Umbilical cord (tissue), 2 donors: ENCODE measurements around the gene ECPAS. TPM values are rescaled to one million over a fixed set of nuclear protein-coding genes. Genes with fewer than 3 reads are reported as not detected.
"Not testable (repeated sequence)": the region's sequence is repeated elsewhere in the genome, so short reads cannot be mapped to it uniquely, and the experiment has no call there.

Source experiments
- DNase-seq: peaks from one replicate; pipeline ENCODE4 v3.0.0-alpha.2; 2015; ENCODE audit warnings: low spot score
- total RNA-seq: library from RNA; depleted of rRNA; stranded (reverse); fragments of >200 nt; gene quantifications from one replicate; pipeline ENCODE4 v1.2.3, GENCODE V29; 2014; ENCODE audit warnings: low replicate concordance; ENCODE audit not compliant: insufficient read depth

Gene ECPAS
- total RNA-seq, 1 donor from 2014 or later = 56.3 TPM

DNA sequence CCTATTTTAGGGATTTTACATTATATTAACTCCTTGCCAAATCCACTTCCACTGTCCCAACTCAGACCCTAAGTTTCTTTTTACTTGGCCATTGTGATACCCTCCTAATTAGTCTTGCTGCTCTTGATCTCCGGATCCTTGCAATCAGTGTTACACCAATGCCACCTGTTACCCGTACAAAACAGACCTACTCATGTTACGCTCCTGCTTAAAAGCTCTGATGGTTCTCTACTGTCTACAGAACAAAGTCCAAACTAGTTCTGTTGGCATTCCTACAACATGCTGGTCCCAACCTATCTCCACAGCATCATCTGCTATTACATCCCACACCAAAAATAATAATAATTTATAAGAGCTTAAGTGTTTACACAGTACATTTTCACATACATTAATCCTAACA, 9.8 kb downstream of the ECPAS start:
- DNase-seq = no peak

DNA sequence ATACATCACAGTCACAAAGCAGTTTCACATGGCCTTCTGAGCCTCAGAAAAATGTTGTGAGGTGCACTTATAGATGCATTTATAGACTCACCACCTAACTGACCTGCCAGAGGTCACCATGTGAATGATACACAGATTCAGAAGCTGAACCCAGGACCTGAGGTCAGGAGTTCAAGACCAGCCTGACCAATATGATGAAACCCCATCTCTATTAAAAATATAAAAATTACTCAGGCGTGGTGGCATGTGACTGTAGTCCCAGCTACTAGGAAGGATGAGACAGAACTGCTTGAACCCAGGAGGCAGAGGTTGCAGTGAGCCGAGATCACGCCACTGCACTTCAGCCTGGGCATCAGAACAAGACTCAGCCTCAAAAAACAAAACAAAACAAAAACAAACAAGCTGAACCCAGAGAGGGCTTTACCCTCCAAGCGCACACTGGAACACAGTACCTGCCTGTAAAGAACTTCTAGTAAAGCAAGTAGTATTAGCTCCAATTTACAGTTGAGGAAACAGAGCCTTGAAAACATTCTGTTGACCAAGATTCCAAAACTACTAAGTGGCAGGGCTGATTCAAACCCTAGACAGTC, 16.3 kb downstream of the ECPAS start:
- no peak for DNase-seq

DNA sequence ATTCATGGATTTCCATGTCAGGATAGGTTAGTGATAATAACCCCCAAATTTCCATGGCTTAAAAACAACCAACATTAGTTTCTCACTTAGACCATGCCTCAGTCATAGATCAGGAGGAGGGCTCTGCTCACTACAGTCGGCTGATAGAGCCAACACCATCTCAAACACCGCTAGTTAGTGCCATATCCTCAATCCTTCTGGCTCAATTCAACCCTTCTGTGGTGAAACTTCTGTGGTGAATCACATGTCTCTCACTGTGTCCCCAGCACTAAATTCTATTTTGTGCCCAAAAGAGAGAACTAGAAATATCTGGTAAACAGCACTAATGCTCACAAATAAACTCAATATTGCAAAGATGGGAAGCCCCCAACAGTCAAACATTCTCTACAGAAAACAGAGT, 21.1 kb downstream of the ECPAS start:
- no peak for DNase-seq

DNA sequence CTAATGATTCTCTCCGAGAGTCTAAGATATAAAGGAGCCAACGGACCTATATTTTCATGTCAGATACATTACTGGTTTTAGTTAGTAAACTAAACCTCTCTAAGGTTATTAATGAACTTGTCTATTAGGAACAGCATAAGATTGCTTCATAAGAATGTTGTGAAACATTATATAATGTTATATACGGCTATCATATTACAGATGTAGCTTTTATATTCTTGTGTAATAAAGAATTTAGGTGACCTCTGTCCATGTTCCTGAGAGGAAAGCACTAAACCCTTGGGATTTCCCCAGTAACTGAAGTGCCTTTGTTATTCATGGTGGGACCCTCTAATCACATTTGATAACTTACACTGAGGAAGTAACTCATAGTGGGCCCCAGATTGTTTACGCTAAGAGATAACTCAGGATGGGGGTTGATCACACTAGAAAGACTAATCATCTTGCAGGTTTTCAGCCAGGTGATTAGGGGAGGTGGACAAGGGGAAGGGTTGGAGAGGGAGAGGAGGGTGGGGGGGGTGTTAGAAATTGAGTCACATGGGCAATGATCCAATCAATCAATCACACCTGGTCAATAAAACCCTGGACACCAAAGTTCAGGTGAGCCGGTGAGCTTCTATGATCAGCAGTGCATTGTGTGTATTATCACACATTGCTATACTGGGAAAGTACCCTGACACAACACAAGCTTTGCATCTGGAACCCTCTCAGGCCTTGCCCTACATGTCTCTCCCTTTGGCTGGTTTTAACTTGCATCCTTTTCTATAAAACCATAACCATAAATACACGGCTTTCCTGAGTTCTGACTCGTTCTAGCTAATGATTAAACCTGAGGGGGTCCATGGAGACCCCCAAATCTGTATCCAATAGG, 25.8 kb downstream of the ECPAS start:
- DNase-seq = no peak

DNA sequence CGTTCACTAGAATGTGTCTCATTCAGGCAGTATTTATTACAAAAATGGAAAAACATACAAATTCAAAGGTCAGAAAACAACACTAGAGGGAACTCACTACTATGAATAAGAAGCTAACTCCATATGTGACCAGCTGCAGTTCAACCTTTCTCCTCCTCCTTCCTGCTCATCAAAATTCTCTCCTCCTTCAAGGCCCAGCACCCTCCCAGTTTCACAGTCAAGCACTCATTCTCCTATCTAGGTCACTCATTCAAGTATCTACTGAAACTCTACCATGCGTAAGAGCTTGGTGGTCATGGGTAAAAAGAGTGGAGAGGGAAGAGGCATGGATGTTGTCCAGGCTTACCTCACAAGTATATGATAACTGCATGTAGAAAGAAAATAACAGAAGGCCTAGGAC, 27.7 kb downstream of the ECPAS start:
- DNase-seq = no peak

DNA sequence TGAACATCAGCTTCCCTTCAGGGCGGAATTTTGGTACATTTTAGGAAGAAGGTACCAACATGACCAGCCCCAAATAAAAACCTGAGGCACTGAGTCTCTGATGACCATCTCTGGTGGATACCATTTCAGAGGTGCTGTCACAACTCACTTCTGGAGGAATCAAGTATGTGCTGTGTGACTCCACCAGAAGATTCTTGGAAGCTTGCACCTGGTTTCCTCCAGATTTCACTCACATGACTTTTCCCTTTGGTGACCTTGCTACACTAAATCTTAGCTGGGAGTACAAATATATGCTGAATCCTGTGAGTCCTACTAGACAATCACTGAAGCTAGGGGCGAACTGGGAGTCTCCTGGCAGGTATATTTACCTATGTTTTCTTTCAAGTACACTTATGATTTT, 28.5 kb downstream of the ECPAS start:
- no peak for DNase-seq

DNA sequence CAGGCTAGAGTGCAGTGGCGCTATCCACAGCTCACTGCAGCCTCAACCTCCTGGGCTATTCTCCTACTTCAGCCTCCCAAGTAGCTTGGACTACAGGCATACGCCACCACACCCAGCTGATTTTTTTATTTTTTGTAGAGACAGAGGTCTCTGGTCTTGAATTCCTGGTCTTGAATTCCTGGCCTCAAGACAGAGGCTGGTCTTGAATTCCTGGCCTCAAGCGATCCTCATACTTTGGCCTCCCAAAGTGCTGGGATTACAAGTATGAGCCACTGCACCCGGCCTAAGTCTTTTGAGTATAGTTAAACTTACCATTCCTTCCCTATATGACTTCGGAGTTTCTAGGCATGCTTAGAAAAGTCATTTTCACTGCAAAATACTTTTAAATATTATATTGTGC, 29.4 kb downstream of the ECPAS start:
- DNase-seq = no peak

DNA sequence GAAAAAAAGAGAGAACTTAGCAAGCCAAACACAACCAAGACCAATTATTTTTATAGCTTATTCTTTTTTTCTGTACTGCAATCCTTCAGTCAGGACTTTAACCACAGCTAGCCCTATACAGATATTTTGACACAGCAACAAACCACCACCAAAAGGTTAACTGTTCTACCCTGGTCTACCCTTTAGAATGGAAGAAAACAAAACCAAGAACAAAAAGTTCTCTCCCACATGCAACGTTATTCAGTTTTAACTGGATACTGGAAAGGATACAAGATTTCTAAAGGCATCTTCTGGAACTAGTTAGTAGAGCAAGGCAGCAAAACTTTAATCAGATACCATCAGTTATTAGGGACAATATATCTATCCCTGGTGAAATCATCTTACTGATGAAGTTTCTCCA, 32.6 kb downstream of the ECPAS start:
- no peak for DNase-seq

DNA sequence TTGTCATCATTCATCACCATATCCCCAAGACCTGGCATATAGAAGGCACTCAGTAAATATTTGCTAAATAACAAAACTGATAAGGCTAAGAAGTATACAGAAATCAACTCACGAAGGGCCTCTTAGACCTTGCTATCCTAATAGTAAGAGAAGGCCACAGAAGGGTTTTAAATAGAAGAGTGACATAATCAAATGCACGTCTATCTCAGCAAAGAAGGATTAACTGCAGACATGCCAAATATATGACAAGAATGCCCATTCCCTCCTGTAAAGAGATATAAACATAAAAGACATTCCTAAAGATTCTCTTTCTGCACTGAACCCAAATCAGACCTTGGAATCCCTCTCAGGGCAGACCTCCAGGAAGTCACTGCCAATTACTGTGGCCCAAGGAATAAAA, 34.1 kb downstream of the ECPAS start:
- DNase-seq = no peak

DNA sequence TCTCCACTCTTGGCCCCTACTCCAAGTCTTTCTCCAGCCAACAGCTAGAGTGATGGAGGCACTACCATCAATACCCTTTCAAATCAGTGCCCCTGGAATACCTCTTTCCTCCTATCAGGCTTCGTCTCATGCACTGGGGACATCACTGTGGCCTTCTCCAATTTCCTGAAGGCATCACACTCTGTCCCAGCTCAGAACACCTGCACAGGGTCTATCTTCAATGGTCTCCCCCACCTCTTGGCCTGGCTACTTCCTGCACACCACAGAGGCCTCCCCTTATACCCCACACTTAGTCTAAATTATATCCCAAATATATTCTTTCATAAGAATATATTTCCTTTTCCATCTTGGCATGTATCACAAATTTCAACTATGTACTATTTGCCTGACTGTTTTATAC, 34.5 kb downstream of the ECPAS start:
- no peak for DNase-seq

DNA sequence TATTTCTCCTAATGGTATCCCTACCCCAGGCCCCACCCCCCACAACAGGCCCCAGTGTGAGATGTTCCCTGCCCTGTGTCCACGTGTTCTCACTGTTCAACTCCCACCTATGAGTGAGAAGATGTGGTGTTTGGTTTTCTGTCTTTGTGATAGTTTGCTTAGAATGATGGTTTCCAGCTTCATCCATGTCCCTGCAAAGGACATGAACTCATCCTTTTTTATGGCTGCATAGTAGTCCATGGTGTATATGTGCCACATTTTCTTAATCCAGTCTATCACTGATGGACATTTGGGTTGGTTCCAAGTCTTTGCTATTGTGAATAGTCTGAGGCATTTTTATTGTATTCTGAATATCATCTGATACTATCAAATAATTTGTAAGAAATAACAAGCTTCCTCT, 38.4 kb downstream of the ECPAS start:
- DNase-seq = not testable (repeated sequence)

DNA sequence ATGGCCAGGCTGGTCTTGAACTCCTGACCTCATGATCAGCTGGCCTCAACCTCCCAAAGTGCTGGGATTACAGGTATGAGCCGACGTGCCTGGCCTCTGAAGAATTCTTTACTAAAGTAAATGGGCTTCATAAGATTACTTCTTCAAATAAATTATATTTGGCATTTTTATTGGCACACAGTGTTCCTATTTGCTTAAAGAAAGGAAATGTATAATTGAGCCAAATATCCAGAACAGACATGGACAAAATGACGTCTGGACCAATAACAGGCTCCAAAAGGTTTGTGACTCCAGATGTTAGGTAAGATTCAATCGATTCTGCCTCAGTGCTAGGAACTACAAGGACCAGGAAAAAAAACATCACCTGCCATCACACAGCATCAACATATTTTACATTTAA, 40.7 kb downstream of the ECPAS start:
- no peak for DNase-seq

DNA sequence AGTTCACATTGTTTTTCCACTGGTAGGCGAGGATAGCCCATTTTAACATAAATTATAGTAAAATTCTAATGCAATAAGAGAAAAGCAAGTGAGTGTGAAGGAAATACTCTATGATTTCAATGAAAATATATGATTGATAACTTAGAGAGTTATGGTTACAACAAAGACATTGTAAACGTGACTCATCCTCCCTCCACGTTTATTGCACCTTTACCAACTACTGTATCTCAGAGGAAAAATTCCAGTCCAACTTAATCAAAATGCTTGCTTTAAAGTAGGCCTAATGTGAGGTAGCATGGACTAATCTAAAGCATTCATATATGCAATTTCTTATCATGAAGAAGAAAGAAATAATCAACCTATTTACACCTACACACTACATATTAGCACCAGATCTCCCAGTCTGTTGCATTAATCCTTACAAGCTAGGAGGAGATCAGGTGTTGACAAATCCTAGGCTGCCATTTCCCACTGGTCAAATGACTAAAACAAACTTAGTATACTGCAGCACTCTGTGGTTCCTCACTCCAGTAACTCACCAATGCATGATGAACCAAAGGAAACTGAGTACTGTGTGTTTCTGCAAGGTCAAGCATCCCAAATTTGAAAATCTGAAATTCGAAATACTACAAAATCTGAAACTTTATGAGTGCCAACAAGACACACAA, 41.7 kb downstream of the ECPAS start:
- DNase-seq = no peak

DNA sequence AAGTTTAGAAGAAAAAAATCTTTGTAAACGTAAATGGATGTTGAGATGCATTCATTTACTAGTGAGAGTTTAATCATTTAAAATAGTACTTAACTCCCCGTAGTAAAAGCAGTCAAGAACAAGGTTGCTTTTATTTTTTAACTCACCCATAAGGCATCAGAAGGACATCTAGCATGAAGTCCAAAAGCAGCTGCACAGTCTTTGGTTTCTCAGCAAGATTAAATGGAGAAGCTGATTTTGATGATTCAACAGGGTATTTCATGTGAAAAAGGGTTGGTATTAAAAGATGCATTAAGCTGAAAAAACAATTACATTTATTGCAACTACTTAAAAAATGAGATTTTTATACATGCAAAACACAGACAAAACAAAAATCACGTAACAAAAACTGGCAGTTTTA, 44.0 kb downstream of the ECPAS start:
- no peak for DNase-seq

DNA sequence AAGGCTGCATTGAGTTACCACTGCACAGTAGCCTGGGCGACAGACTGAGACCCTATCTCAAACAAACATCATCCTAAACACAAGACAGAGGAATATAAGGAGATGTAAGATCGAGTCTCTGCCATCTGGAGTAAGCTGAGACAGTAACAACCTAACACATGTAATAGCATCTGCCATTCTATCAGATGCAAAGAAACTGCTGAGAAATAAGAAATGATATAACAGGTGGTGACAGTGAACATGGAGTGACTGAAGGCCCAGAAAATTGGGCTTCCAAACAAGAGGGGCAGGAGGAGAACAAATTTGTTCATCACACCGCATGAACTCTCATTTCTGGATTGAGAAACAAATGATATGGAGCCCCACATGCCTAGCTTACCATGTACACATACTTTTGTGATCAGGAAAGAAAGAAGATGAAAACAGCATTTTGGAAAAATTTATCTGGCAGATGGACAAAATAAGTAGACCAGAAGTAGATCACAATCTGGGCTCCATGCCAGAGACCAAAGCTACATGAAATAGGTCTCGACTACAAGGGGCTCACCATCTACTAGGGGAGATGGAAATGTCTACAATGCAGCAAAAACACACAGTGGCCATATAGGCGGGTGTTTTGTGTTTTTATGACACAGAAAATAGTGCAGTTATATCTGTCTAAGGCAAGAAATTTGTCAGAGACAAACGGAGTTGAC, 45.5 kb downstream of the ECPAS start:
- DNase-seq = peak; percentile 25

DNA sequence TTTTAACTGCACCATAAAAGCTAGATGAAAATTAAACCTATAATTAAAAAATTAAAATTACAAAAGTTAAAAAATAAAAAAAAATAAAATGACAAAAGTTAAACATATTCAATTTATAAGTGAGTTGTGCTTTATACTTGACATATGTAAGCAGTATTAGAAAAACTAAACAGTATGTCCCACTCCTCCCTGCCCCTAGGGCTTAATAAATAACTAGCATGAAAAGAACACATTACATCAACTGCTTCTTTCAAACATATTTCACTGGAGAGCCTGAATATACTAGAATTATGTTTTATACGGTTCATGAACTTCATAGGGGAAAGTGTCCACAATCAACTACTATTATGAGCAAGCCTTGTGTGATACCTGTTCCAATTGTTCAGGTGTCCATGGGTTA, 47.6 kb downstream of the ECPAS start:
- DNase-seq = no peak

DNA sequence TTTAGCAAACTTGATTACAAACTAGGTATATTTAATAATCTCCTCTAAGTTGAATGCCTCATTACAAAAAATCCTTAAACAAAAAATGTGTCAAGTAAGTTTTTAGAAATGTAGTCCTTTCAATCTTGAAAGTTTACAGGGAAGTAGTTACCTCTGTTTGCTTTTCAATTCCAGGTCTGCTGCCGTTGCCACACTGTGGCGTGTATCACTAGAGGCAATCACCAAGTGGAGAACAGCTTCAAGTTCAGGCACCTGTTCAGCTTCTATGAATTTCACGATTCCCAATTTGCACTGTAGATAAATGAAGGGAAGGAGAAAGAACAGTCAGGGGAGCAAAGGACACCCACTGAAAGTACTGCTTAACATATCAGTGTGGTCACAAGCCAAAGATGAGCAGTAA, 51.1 kb downstream of the ECPAS start:
- no peak for DNase-seq

DNA sequence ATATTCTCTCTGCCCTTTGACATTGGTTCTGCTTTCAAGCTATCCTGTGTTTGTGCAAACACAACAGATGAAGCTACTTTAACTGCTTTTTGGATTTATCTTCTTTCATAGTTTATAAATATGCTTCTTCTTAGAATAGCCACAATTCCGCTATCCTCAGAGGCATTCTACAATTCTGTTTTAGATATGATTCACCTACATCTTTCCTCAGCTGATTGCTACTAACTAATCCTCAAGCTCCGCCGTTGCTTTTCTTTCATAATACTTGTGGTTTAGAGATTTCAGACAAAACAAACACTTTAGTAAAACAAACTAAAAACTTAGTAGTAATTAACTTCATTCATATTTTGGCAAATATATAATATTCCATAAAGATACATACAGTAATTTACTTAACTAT, 52.5 kb downstream of the ECPAS start:
- no peak for DNase-seq

DNA sequence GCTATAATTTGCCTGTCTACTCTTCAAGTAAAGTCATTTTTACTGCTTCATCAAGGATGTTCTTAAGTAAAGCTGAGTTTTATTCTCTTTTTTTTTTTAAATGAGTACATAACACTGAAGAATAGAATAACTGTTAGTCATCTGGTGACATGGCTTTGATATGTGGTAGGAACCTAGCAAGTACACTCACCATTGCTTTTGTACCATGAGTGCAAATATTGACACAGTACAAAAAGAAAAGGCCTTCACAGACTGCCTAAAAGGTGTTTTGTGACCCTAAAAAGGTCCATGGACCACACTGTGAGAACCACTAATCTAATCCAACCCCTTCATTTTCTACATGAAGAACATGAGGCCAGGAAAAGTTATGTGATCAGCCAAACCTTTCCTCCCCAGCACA, 55.0 kb downstream of the ECPAS start:
- no peak for DNase-seq

DNA sequence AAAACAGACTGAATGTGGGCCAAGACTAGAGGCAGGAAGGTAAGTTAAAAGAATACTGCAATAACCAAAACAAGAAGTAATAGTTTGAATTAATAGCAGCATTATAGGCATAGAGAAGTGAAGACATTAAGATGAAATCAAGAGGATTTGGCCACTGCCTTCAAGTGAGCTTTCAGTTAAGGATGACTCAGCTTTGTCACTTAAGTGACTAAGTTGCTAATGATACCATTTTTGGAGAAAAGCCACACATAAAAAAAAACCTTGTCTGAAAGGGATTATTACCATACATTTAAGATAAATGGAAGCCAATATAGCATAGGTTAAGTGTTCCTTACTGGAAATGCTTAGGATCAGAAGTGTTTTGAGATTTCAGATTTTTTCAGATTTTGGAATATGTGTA, 57.0 kb downstream of the ECPAS start:
- DNase-seq = peak; percentile 11

DNA sequence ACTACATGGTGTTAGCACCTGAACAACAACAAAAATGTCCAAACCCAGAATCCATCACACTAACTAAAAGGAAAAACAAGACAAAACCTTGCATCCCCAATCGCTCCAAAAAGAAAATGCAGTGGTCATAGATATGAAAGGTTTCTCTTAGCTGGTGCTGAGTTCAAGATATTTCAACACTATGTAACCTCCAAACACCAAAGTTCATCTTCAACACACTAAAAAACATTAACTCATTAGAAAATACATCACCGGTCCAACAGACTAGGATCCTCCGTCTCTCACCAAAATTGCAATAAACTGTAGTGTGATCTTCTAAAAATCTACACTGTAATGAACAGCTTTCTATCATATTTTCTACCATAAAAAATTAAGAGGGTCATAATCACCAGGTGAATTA, 60.8 kb downstream of the ECPAS start:
- DNase-seq = no peak

DNA sequence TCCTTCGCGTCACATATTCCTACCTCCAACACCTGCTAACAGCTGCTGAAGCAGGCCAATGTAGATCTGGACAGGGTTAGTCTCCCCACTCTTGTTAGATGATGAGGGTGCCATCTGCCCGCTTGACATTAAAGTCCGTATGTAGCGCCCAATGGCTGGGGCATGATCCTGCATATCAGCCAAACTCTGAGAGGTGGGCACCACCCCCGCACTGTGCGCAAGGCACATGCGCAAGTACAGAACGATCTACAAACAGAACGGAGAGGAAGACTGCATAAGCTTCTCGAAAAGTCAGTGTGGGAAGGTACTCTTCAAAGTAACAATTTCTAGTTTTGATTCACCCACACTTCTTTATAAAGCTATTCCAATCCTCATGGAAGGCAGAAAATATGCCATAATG, 69.8 kb downstream of the ECPAS start:
- no peak for DNase-seq
